Measurements from ENCODE around the gene BGLAP. TPM values are rescaled to one million over a fixed set of nuclear protein-coding genes. Genes with fewer than 3 reads are reported as not detected.

Gene BGLAP
- polyA plus RNA-seq, 1 donor from 2014 or later = 2.5 TPM

- Histone ChIP-seq H3K27ac (ENCODE audit: low read length) (no peak overlapping the region), H3K9me3 (ENCODE audit: low read length) (no peaks in the 10 kb centered on the region), H3K36me3 (ENCODE audit: insufficient read depth, low read length) (peaks cover 4% of the 10 kb centered on the region), H3K9ac (ENCODE audit: low read length) (no peak overlapping the region), H3K27me3 (ENCODE audit: insufficient read depth, low read depth, low read length) (no peaks in the 10 kb centered on the region), H3K79me2 (replicated peaks; ENCODE audit: insufficient read depth, low read length) (no peaks in the 10 kb centered on the region), H3K4me3 (ENCODE audit: low read length) (no peak overlapping the region), H3K9me2 (ENCODE audit: insufficient read depth, low read length) (no peaks in the 10 kb centered on the region), H4K20me1 (ENCODE audit: insufficient read depth) (no peaks in the 10 kb centered on the region), H3F3A (ENCODE audit: insufficient read depth, low read length, poor library complexity, severe bottlenecking) (no peaks in the 10 kb centered on the region), H2AFZ (ENCODE audit: low read depth, low read length) (no peak overlapping the region), H3K4me2 (ENCODE audit: low read length) (no peak overlapping the region)
- TF ChIP-seq MXI1 (conservative IDR thresholded peaks at IDR 0.05; ENCODE audit: poor library complexity, severe bottlenecking) (no peak), CTCF (IDR thresholded peaks at IDR 0.05; ENCODE audit: poor library complexity, severe bottlenecking) (no peak), EZH2 (IDR thresholded peaks at IDR 0.05; ENCODE audit: borderline replicate concordance, insufficient read depth, low read length, poor library complexity, severe bottlenecking) (no peak), RAD21 (conservative IDR thresholded peaks at IDR 0.05) (no peak)
These were observed 26.4 kb downstream of the BGLAP start for GRCh38 chr1:156268336-156268735.

- no peaks in the 10 kb centered on the region for H3K27me3 ChIP-seq (ENCODE audit: insufficient read depth, low read depth, low read length)
- no peak overlapping the region for H3K27ac ChIP-seq (ENCODE audit: low read length)
- H3K36me3 ChIP-seq (ENCODE audit: insufficient read depth, low read length) = peaks cover 13% of the 10 kb centered on the region
- H3K9ac ChIP-seq (ENCODE audit: low read length) = no peak overlapping the region
- no peak overlapping the region for H3K4me2 ChIP-seq (ENCODE audit: low read length)
- H3K79me2 ChIP-seq (replicated peaks; ENCODE audit: insufficient read depth, low read length) = no peaks in the 10 kb centered on the region
- no peaks in the 10 kb centered on the region for H3K9me3 ChIP-seq (ENCODE audit: low read length)
- H2AFZ ChIP-seq (ENCODE audit: low read depth, low read length) = no peak overlapping the region
- TF ChIP-seq EP300 (conservative IDR thresholded peaks at IDR 0.05; ENCODE audit: poor library complexity, severe bottlenecking) (no peak), CTCF (IDR thresholded peaks at IDR 0.05; ENCODE audit: poor library complexity, severe bottlenecking) (no peak), MXI1 (conservative IDR thresholded peaks at IDR 0.05; ENCODE audit: poor library complexity, severe bottlenecking) (no peak), SMC3 (conservative IDR thresholded peaks at IDR 0.05; ENCODE audit: poor library complexity) (no peak), REST (IDR thresholded peaks at IDR 0.05; ENCODE audit: borderline replicate concordance) (no peak), RAD21 (conservative IDR thresholded peaks at IDR 0.05) (no peak), TAF1 (IDR thresholded peaks at IDR 0.05; ENCODE audit: low read depth) (no peak), EZH2 (IDR thresholded peaks at IDR 0.05; ENCODE audit: borderline replicate concordance, insufficient read depth, low read length, poor library complexity, severe bottlenecking) (no peak), POLR2AphosphoS5 (IDR thresholded peaks at IDR 0.05) (no peak)
- H3K4me3 ChIP-seq (ENCODE audit: low read length) = no peak overlapping the region
- H3F3A ChIP-seq (ENCODE audit: insufficient read depth, low read length, poor library complexity, severe bottlenecking) = no peaks in the 10 kb centered on the region
- H3K9me2 ChIP-seq (ENCODE audit: insufficient read depth, low read length) = no peaks in the 10 kb centered on the region
- H4K20me1 ChIP-seq (ENCODE audit: insufficient read depth) = no peaks in the 10 kb centered on the region
These were observed 28.3 kb downstream of the BGLAP start for GRCh38 chr1:156270314-156270713.
